HG03575 (cell line): ENCODE results near the gene SLC12A4.

ENCODE experiments used
- ATAC-seq: cut with Tn5 transposase; IDR thresholded peaks from one replicate; pipeline ENCODE4 v1.9.1; 2021; ENCODE audit not compliant: unreplicated experiment, insufficient number of reproducible peaks, low FRiP score; ENCODE audit errors: extremely low read depth

The SLC12A4 gene

DNA sequence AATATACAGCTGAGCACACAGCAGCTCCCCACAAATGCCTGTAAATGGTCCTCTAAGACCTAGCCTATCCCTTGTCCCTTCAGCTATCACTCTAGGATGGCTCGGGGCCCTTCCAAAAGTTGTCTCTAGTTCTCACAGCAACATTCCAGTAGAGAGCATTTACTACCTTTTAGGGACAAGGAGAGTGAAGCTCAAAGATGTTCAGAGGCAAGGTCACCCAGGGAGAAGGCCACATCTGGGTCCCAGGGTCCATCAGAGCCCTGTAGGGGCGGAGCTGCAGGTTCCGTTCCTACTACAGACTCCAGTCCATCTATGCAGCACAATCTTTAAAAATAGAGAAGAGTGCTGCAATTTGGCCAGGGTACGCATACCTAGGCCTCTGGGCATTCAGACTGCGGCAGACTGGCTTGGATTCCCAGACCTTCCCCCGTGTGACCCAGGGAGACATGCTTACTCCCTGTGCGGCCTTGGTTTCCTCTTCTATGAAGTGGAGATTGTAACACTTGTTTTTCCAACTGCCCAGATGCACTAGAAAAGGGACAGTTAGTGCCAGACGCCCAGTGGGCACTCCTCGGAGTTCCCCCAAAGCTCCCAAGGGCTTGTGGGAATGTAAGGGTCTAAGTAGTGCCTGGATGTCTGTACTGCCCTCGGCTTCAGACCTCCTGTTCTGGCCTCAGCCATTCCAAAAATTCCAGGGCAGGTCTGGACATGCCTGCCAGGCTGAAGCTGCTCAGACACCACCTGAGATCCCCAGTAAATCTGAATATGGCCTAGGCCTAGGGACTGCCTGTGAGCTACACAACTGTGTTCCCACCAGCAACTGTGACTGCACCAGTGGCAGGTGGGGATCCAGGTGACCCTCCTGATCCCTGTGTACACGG, 2.5 kb downstream of the SLC12A4 start:
- no peak for ATAC-seq

DNA sequence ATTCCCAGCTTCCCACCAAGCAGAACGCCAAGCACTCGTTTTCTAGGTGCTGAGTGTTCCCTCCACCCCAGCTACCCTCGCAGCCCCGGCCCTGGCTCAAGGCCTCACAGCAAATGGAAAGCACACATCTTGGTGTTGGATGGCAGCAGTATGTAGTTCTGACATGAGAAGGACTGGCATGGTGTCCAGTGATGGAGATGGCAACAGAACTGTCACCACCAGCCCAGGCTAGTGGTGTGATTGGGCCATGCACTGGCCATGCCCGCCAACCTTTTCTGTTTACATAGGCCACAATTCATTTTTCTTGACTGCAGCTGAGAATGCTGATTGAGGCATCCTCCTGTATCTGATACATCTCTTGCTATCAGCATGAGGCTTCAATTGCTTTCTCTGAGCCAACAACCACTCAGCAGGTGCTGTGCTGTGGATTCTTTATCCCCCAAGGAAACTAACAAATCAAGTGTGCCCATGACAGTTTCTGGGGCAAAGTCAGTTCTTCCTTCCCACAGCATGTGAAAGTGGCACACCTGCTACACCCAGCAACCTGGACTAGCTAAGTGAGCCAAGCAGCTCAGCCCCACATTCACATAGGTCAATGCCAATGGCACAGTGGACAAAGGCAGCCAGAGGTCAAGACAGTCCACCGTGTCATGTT, 3.8 kb downstream of the SLC12A4 start:
- ATAC-seq = no peak

DNA sequence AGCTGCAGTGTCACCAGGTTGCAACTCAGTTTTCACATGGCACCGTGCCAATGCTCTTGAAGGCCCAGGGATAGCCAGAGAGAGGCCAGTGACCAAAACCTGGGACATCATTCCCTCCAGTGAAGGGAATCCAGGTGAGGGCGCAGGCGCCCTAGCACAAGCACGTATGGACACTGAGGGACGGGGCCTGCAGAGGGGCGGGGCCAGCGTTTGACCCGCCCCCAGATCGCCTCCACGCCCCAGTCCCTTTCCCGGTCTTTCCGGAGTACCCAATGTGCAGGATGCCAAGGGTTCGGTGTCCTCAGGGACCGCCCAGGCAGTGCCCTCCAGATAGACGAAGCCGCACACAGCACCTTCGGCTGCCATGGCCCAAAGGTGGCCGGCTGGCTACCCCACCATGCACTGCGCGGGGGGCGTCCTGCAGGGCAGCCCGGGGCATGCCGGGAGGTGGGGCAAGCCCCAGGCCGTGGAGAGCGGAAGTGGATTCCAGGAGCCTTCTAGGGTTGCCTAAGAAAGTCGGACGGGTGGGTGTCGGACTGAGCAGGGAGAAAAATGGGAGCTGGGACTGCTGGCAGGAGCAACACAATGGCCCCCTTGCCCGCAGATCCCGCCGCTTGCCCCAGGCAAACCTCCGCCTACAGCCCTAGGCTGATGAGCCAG, 4.6 kb downstream of the SLC12A4 start:
- ATAC-seq = no peak

DNA sequence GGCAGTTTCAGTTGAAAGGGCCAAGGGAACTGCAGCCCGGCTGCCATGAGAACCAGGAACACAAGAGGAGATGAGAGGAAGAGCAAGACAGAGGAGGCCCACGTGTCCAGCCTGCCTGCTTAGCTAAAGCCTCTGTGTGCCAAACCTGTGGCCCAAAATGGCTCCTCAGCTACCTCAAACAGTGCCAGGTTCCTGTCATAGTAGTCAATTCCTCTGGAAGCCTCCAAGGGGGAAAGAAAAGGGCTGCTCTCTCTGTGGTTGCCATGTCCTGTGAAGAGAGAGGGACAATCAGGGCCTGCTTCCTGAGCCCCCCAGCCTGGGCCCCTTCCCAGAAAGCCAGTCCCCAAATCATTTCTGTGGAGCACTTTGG, 5.2 kb downstream of the SLC12A4 start:
- no peak for ATAC-seq

DNA sequence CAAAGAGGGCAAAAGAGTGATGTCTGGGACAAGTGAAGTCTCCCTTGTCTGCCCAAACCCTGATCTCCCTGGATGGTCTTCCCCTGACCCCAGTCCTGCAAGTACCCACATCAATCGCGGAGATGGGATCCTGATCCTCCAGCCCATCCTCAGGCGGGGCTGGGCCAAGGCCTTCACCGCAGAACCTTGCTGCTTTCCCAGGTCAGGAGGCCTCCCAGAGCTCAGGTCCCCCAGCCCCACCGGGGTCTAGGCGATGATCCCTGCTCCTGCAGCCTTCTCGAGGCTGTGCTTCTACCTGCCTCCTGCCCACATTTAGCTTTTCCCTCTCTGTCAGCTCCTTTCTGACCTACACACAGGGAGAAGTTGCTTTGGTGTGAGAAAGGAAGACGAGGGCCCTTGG, 6.3 kb downstream of the SLC12A4 start:
- ATAC-seq = no peak

DNA sequence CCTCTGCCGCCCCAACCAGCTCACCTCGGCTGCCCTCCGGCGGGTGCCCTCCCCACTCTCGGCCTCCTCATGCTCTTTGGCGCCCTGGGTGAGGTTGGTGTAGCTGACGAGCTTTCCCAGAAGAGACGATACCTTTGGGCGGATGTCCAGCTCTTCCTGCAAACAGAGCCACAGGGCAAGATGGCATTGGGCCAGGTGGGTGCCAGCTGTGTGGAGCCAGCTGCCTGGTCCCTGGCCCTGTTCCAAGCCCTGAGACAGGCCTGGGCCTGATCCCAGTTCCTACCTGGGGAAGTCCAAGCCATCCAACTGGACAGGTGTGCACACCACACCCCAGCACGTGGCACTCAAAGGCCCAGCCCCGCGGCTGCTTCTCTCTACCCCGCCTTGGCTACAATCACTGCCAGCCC, 6.9 kb downstream of the SLC12A4 start:
- no peak for ATAC-seq

DNA sequence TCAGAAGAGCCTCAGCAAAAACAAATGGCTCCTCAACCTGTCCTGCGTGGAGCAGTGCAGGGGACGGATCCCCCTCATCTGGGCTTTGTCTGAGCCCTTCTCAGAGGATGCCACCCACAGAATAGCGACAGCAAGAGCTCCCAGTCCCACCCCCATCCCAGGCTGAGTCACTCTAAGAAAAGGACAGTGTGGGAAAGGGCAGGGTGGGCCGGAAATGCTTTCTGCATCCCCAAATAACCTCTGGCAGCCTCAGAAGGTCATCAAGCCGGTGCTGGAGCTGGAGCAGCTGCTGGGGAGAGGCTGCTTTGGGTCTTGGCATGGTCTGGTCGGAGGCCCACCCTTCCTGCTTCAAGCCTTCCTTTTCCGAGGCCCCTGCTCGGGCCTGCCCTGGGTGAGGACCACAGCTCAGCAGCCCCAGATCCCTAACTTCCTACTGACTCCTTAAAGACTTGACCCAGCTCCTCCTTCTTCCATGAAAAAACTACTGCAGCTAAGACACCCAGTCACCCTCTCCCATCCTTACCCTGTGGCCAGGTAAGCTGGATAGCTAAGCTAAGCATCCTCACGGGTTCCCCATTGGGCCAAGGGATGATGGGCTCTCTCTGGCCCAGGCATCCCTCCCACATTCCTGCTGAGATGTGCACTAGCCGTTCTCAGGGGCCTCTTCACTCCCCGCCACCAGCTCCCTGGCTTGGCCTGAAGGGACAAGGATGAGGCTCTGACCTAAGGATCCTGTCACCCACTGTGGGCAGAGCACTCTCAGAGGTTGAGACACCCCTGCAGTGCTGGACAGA, 8.7 kb downstream of the SLC12A4 start:
- no peak for ATAC-seq

DNA sequence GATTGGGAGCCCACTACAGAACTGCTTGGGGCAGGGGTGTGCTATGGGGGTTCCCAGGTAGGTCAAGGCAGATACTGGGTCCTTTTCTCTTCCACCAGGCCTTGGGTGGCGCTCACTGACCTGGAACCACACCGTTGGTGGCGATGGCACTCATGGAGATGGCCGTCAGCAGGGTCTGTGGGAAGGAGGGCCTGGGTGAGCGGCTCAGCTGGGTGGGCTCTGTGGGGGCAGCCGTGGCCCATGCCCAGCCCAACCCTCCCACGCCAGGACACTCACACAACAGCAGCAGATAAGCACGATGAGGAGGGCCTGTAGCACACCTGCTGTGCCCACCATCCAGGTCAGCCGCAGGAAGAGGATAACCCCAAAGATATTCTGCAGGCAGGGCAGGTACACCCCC, 10.8 kb downstream of the SLC12A4 start:
- no peak for ATAC-seq

DNA sequence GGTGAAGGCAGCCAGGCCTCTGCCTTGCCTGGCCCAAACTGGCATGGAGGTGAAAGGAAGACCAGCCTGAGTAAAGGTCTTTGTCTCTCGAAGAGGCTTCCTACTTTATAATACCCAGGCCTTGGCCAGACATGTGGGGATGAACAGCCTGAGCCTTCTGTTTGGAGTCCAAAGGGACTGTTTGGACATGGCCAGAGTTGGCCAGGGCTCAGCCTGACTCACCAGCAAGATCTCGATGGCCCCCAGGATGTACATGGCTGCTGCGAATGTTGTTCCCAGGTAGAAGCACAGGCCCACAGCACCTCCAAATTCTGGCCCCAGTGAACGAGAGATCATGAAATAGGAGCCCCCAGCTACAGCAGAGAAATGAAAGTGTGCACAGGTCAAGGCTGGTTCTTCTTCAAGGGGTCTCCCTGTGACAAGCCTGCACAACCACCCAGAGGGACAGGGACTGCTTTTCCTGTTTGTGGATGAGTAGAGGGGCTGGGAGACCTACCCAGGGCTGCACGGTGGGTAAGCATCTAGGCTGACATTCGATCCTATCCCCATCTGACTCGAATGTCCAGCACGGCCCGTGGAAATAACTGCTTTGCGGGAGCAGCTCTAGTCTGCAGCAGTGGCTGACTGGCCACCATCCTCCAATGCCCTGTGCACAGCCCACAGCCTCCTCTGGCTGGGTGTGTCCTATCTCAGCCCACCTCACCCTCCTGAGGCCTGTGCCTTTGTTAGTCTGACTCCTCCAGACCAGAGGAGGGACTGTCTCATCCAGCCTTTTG, 13.8 kb downstream of the SLC12A4 start:
- no peak for ATAC-seq

DNA sequence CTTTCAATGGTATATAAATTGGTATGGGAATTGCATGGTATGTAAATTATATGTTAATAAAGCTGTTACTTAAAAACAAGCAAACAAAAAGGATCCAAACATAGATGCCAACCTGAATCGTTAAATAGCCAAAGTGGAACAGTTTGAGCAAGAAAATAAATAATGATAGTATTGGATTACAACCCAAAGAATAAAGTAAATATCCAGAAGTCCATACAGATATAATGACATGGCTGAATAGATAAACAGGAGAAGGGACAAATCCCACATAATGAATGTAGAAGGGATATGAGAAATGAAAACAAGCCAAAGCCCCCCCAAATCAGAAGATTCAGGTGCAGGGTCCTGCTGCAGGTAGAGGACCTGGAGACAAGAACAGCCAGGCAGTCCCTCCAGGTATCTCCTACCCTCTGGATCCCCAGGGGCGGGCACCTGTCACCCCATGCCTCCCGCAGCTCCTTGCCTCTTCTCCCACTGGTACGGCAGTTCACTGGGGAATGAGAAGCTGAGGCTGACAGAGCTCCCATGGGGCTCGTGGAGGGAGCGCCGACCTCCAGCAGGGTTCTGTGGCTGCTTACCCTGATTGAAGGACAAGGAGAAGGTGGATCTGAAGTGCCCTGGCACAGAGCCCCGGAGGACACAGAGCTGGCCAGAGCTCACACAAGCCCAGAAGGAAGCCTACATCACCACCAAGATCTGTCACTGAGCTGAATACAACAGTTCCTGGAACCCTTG, 14.6 kb downstream of the SLC12A4 start:
- no peak for ATAC-seq

DNA sequence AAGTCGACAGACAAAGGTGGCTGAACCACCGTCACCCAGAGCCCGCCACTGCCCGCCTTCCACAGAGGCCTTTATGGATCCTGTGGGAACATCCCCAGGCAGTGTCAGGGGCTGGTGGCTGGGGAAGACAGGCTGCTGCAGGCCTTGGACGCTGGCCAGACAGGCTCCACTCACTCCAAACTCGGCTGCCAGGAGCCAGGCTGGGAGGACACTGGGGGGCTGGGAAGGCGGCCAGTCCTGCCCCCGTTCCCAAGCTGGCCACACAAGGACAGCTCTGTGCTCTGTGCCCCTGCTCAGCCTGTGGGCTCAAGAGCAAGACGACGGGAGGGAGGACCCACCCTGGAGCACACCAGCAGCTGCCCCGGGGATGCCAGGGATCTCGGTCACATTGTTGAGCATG, 17.0 kb downstream of the SLC12A4 start:
- no peak for ATAC-seq

DNA sequence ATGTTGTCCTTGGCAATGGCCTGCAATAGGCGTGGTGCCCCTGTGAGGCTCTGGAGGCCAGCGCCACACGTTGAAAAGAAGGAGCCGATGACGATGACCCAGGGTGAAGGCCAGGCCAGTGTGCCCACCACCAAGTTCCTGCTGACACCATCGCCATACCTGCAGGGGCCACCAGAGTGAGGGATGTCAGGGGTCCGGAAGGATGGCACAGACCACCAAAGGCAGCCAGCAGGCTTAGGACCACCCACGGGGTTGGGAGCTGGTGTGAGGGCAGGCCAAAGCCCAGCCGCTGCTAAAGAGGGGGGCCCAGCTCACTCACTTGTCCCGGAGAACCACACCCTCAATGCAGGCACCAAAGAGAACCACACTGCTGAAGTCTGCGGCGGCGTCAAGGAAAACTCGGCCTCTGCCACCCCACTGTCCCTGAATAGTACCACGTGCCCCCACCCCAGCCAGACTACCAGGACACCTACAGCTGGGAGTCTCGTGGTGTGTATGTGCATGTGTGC, 18.0 kb downstream of the SLC12A4 start:
- ATAC-seq = no peak

DNA sequence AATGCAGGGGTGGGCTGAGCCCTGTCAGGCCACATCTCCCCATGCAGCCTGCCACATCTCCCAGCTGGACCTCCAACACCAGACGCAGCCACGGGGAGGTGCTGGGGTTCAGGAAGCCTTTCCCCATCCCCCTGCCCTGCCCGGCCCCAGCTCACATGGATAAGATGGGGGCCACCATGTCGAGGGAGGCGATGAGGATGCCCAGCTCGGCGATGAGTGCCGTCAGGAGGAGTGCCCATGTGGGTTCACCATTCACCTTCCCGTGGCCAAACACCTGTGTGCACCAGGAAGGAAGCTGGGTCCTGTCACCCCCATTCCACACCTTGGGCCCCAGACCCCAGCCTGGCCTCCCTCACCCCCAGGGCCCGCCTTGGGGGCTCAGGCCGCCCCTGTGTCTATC, 18.8 kb downstream of the SLC12A4 start:
- no peak for ATAC-seq

DNA sequence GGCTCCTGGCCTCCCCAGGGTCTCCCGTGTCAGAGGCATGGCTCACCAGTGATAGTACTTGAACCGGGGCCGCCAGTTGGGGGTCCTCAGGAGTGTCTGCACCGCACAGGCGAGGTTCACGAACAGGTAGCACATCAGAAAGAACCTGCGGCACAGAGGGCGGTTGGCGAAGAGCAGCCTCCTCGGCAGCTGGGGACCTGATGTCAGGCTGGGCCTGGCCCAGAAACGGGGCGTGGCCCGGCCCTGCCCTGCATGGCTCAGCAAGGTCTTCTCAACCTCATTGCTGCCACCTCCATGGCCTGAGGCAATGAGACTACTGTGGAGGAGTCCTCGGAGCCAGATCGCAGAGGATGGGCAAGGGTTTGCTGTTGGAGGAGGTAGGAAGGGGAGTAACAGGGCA, 20.4 kb downstream of the SLC12A4 start:
- no peak for ATAC-seq

DNA sequence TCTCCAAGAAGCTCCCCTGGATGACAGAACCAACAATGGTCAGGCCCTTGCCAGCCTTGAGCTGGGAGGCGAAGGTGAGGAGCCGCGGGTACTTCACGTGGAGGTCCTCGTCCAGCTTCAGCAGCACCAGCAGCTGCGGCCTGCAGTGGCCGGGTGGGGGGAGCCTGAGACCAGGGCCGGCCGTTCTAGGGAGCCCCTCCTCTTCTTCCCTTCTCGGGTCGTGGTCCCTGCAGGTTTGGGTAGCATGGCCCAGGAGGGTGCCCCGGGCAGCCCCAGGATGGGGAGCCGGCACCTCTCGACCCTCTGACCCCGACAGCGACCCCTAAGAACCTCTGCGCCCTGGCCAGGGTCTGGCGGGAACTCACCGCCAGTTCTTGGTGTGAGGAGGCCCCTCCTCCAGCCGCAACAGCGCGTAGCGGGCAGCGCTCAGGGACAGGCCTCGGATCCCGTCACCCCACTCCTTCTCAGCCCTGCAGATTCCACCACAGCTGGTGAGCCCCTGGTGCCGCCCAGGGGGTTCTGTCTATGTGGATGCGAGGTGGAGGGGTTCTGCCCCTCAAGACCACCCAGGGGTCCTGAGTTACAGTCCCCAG, 21.4 kb downstream of the SLC12A4 start:
- ATAC-seq = no peak

DNA sequence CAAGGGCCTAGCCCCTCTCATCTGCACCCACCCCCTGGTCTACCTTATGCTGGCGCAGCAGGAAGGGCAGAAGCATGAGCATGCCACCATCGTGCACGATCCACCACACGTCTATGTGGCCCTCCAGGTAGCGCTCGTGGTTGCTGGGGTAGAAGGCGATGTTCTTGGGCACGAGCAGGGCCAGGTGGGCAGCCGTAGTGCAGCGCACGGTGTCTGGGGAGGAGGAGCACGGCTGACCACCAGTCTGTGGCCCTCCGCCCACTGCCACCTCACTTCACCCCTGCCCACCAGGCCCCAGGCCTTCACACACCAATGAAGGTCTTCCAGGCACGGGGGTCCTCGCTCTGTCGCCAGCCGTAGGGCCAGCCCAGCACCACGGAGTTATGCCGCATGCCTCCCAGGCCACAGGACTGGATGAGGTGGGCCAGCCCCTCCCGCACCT, 22.3 kb downstream of the SLC12A4 start:
- no peak for ATAC-seq

DNA sequence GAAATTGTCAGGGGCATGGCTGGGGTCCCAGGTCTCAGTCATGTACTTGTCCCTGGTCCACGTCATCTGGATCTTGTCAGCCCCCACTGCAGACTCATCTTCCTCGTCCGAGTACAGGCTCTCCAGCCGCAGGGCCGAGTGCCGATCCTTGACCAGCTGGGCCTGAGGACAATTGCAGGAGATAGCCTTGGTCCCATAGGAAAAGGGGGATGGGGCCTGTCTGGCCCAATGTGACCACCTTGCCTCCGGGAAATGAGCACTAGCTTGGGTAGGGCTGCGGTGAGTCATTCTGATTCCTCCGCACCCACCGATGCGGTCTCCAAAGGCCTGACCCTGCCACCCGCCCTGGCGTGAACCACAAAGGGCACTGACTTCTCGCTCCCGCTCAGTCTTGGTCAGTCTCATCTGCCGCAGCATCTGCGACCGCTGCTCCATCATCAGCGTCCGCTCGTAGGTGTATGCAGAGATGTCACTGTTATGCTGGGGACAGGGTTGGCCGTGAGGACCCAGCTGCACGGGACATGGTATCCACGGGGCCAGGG, 23.0 kb downstream of the SLC12A4 start:
- no peak for ATAC-seq
